GM10248 (cell line): ENCODE data around the gene THBD.

Source experiments
- CTCF ChIA-PET: fragments of 300-600 bp; sonication (Branson Sonifier 250); formaldehyde crosslinking; extraction: SDS; loops from one replicate; lab custom pipeline; 2021; ENCODE audit warnings: antibody characterized with exemption; lab: Yijun Ruan, JAX
- POLR2A ChIA-PET: fragments of 350-650 bp; sonication (Branson Sonifier 250); formaldehyde crosslinking; extraction: SDS; loops from one replicate; lab custom pipeline; 2020; ENCODE audit warnings: antibody characterized with exemption; lab: Yijun Ruan, JAX
- DNase-seq: peaks from one replicate; pipeline ENCODE4 v3.0.0; 2012; ENCODE audit errors: extremely low spot score
- TF ChIP-seq, protein P1 (sequence below): IDR thresholded peaks from 2 replicates; pipeline ENCODE4 v1.5.1; 2012; ENCODE audit warnings: mild to moderate bottlenecking, low read depth; ENCODE audit errors: extremely low read depth, missing control alignments, control extremely low read depth

THBD gene

DNA sequence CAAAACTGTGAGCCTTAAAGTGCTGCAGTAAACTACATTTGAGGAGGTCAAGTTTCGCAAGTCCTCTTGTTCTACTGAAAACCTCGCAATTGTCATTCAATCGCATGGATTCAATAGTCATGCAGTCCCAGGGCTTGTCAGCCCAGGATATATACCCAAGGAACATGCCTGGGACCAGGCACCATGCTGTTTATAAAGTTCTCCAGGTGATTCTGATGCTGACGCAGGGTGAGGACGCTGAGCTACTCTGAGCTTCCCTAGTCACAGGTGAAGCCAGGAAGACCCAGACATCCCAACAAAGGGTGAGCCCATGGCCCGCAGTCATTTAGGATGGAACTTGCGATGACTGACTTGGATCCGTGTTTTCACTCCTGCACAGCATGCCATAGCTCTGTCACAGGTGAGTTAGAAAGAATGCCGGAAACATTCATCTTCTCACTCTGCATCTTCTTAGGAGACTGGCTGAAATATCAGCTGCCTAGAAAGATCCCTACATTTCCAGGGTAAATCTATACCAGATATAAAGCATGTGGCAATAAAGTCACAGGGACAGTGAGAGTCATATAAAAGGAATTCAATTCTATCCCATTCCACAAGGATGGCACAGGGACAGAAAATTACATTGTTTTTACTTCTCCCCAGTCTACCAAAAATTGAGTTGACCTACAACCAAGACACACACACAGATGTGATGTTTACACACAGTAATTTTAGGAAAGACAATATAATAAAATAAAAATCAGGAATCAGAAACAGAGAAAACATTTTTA is 41.4 kb downstream of the THBD start:
- TF ChIP-seq, protein P1, sequence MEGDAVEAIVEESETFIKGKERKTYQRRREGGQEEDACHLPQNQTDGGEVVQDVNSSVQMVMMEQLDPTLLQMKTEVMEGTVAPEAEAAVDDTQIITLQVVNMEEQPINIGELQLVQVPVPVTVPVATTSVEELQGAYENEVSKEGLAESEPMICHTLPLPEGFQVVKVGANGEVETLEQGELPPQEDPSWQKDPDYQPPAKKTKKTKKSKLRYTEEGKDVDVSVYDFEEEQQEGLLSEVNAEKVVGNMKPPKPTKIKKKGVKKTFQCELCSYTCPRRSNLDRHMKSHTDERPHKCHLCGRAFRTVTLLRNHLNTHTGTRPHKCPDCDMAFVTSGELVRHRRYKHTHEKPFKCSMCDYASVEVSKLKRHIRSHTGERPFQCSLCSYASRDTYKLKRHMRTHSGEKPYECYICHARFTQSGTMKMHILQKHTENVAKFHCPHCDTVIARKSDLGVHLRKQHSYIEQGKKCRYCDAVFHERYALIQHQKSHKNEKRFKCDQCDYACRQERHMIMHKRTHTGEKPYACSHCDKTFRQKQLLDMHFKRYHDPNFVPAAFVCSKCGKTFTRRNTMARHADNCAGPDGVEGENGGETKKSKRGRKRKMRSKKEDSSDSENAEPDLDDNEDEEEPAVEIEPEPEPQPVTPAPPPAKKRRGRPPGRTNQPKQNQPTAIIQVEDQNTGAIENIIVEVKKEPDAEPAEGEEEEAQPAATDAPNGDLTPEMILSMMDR = no peak

DNA sequence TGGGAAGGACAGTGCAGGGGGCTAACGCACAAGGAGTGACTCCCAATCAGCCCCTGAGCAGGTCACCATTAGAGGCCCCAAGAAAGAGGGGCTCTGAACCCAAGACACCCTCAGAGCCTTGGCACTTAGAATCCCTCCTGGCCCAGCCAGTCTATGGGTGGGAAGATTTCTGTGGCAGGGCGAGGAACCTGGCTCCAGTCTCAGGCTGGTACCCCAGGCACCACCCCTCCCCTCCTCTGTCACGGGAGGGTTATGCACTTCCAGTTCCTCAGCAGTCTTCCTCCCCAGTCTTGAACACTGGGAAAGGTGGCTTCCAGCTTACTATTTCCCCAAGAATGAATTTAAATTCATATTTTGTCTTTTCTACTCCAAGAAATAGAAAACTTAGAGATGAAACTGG is 42.0 kb downstream of the THBD start:
- CTCF ChIA-PET = interaction anchor here (0.7 kb wide), 1 partner anchor 258 kb away, joined by 3 read pairs; no protein-coding TSS in a partner anchor
- POLR2A ChIA-PET = no interaction called here
- no peak for DNase-seq
- TF ChIP-seq, protein P1 = no peak

More for the DNA sequence above, 41.4 kb downstream of the THBD start:
- POLR2A ChIA-PET = no interaction called here
- no peak for DNase-seq
- CTCF ChIA-PET = no interaction called here

DNA sequence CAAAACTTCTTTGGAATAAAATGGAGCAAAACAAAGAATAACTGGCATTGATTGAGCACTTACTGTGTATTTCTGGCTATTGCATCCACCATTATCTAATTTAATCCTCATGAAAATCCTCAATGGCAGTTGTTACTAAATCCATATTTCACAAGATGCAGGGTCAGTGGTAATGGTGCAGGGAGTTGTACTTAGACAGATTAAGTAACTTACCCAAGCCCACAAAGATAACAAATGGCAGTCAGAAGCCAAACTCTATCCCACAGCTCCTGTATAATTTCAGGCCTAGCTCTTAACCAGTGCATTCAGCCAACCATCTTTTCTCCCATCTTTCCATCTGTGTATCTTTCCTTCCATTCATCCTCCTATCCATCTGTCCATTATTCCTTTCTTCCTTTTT is 43.7 kb downstream of the THBD start:
- ChIA-PET CTCF (no interaction called here), POLR2A (no interaction called here)
- DNase-seq = no peak
- TF ChIP-seq, protein P1 = no peak

DNA sequence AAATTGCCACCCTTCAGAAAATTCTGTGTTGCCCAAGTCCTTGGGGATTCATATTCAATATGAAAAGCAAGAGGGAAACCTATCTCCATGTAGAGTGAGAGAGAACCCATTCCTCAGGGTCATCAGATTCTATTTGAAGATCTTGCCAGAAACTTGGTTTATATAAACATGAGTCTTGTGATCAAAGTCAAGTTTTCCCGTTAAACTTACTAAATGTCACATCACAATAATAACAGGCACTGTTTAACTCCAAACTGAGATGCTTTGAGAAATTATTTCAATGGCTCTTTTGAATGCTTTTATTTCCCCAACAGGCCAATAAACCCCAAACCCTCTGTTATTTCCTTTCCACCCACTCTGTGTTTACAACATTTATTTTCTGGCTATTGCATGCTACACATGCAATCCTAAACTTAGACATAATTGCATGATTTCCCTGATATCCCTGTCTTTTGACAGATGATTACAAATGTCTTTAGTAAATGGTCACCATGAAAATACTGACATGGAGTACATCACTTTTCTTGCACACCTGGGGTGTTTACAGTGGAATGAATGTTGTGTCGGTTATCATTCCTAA is 45.5 kb downstream of the THBD start:
- CTCF ChIA-PET = no interaction called here
- TF ChIP-seq, protein P1 = no peak
- POLR2A ChIA-PET = no interaction called here
- no peak for DNase-seq

DNA sequence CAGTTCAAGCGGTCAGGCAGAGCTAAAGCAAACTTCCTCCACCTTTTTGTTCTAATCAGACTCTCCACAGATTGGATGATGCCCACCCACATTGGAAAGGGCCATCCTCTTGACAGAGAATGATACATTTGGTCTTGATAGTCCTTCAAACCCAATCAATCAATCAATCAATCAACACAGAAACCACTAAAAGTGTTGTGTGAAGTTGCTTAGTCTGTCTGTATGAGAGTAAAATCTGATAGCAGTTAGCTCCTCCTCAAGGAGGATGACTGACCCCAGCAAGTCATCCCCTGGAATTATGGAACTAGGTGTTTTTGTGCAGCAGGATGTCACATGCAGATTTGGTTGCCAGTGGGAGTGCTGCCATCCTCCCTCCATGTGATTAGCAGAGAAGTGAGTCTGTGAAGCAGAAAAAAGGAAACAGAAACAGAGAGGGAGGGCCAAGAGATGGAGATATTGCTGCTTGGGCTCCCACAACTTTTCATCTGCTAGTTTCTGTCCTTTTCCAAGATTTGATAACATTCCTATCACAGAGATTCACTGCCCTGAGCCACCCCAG is 46.3 kb downstream of the THBD start:
- ChIA-PET CTCF (no interaction called here), POLR2A (no interaction called here)
- TF ChIP-seq, protein P1 = no peak
- no peak for DNase-seq

DNA sequence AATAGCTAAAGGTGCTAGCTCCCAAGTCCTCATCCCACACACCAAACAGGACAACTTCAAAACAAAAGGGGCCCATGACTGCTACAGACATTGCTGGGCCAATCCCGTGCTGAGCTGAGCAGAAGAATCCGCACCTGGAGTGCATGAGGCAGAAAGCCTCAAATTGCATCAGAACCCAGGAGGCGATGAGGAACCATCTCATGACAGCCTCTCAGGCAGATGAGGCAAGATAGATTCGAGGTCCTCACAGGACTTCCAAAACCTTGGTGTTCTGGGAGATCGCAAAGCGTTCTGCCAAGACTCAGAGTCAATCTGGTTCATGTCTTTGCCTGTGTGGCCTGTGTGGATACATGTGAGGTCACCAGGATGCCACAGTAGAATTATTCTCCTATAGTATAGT is 47.2 kb downstream of the THBD start:
- DNase-seq = no peak
- ChIA-PET POLR2A (no interaction called here), CTCF (interaction anchor here (1.6 kb wide), 1 partner anchor 243 kb away, joined by 3 read pairs; no protein-coding TSS in a partner anchor)

More for the DNA sequence above, 47.2 kb downstream of the THBD start:
- TF ChIP-seq, protein P1 = no peak
